HG03354 (cell line): ENCODE data around the gene LSM10.
A peak's percentile ranks its signal among the peaks of the same experiment; 100 is the strongest.

Experiments used
- ATAC-seq: cut with Tn5 transposase; IDR thresholded peaks from one replicate; pipeline ENCODE4 v1.9.1; 2021; ENCODE audit warnings: mild to moderate bottlenecking; ENCODE audit not compliant: unreplicated experiment, poor library complexity, severe bottlenecking

Gene LSM10

GRCh38 chr1:36411674-36412648 lies 14.3 kb upstream of the LSM10 start:
- ATAC-seq: no peak

- no peak for ATAC-seq
These were observed 10.8 kb upstream of the LSM10 start for GRCh38 chr1:36408479-36408878.

DNA sequence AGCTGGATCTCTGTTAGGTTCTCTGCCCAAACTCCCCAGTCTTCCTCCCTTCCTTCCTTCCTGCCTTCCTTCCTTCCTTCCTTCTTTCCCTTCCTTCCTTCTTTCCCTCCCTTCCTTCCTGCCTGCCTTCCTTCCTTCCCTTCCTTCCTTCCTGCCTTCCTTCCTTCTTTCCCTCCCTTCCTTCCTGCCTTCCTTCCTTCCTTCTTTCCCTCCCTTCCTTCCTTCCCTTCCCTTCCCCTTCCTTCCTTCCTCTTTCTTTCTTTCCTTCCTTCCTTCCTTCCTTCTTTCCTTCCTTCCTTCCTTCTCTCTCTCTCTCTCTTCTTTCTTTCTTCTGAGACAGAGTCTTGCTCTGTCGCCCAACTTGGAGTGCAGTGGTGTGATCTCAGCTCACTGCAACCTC lies 8.7 kb upstream of the LSM10 start:
- ATAC-seq: no peak

GRCh38 chr1:36402504-36402890 lies 4.8 kb upstream of the LSM10 start:
- ATAC-seq: no peak

DNA sequence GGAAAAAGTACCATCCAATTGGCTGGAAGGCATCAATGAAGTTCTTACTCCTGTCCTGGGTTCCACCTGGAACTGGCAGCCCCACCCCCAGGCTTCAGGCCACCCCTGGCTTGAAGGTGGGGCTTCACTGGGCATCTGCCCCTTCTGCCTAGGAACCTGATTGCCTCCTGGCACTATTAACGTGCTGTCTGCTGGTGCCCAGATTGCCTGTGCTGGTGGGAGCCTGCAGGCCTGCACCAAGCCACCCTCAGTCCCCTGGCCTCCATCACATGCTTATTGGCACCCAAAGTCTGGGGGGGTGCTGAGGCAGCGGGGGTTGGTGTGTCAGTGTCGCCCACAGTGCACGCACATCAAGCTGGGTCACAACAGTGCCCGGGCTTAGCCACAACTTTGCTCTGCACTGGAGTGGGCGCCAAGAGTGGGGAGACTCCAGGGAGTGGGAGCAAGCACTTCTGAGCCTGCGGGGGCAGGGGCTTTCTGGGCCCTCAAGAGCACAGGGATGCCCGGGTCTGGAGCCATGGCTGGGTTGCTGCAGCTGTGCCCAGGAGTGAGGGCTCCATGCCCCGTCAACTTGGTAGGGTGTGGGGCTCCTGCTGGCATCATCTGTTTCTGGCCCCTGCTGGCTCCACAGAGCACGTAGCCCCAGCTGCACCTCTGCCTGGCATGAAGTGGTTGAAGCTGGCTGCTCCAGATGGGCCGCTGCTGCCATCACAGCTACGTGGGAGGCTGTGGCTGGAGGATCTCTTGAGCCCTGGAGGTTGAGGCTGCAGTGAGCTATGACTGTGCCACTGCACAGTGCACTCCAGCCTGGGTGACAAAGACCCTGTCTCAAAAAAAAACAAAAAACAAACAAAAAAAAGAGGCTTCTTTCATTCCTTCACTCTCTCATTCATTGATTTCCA lies 4.1 kb upstream of the LSM10 start:
- no peak for ATAC-seq

GRCh38 chr1:36400825-36401601 lies 3.3 kb upstream of the LSM10 start:
- ATAC-seq: peak; percentile 75

DNA sequence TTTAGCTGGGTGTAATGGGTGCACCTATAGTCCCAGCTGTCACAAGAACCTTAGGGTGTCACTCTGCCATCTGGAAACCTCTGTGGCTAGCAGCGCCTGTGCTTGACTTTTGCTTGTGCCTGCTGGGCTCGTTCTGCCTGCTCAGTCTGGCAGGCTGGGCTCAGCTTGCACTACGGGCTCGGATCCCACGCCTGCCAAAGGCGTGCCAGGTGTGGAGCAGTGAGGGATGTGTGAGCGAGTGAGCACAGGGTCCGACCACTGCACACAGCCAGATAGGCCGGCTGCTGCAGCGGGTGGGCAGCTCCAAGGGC lies 2.8 kb upstream of the LSM10 start:
- no peak for ATAC-seq

DNA sequence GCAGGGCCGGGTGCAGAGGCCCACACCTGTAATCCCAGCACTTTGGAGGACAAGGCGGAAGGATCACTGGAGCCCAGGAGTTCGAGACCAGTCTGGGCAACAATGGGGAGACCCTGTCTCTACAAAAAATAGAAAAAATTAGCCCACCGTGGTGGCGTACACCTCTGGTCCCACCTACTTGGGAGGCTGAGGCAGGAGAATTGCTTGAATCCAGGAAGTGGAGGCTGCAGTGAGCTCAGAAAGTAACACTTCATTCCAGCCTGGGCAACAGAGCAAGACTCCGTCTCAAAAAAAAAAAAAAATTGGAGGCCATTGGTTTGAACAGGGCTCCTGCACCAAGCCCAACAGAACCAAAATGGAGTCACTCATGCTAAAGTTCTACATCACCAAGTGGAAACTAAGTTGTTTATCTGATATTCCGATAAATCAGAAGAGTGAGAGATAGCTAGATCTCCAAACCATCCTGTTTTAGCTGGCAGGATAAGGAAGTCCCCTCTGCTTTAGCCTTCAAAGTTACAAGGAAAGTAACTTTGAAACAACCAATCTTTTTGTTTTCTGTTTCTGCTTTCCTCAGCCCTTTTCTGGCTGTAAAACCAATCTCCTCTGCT lies 766 bp upstream of the LSM10 start:
- ATAC-seq: no peak

DNA sequence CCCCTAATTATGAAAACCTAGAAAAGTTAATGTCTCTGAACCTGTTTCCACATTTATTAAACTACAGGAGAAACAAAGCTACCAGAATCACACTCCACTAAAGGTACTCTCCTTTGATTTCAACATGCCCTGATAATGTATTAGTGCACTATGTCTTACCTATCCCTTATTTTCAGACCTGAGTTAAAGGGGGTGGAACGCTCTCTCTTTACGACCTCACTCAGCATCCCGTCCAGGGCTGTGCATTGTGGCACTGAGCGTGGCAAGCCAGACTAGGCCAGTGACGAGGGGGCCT lies 678 bp downstream of the LSM10 start:
- ATAC-seq: no peak

GRCh38 chr1:36396359-36396758 lies 1.3 kb downstream of the LSM10 start:
- ATAC-seq: no peak

DNA sequence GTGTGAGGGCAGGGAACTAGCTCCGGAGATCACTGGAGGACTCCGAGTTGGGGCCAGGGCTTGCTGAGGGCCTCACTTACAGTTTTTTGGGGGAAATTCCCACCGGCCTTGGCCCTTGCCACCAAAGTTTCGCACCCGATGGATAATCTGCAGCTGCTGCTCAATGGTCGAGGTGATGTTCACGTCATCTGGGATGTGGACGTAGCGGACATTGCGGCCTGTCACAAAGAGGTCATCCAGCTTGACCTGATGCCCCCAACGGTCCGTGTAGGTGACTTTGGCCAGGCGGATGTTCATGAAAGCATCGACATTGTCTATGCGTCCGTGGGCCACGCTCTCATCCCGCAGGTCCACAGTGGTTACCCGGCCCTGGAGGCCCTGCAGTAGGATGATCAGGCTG lies 4.0 kb downstream of the LSM10 start:
- no peak for ATAC-seq

- no peak for ATAC-seq
These were observed 4.9 kb downstream of the LSM10 start for GRCh38 chr1:36392836-36393235.

DNA sequence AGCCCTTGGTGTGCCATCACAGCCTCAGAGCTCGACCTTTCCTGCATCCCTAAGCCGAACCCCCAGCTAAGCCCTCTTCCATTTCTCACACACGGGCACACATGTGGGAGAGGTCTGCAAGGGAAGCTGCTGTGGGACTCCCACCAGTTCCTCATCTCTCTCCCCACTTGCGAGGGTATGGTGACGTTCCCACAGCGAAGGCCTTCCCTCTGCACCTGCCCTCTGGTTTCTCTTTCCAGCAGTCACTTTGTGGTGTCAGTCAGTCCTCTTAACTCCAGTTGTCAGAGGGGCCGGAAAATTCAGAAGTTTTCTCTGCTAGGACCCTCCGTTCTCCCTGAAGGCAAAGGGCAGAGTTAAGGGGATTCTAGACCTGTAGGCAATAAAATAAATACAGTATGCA lies 6.4 kb downstream of the LSM10 start:
- ATAC-seq: no peak

DNA sequence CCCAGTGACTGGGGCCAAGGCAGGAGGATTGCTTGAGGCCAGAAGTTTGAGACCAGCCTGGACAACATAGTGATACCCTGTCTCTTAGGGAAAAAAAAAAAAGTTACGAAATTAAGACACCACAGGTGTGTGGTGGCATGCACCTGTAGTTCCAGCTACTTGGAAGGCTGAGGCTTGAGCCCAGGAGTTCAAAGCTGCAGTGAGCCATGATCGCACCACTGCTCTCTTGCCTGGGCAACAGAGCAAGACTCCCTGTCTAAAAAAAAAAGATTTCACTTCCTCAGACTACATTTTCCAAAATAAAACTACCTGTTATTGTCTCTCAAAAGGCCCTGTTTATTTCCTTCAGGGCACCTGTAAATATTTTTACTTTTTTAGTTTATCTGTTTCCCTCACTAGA lies 7.3 kb downstream of the LSM10 start:
- no peak for ATAC-seq

- no peak for ATAC-seq
These were observed 7.7 kb downstream of the LSM10 start for GRCh38 chr1:36389999-36390398.

GRCh38 chr1:36389261-36389660 lies 8.4 kb downstream of the LSM10 start:
- no peak for ATAC-seq

- ATAC-seq: no peak
These were observed 10.4 kb downstream of the LSM10 start for GRCh38 chr1:36387141-36387949.

GRCh38 chr1:36386265-36387140 lies 11.2 kb downstream of the LSM10 start:
- peak; percentile 49 for ATAC-seq
